ENCODE measurements around the gene ARVCF.

ARVCF gene

GRCh38 chr22:19990188-19990587 is 26.4 kb downstream of the ARVCF start:
- no peaks in the 10 kb centered on the region for H3K27me3 ChIP-seq (replicated peaks; ENCODE audit: control insufficient read depth, insufficient read depth, low read length)
- DNase-seq (ENCODE audit: extremely low read depth, insufficient read length): no peak
- no peak overlapping the region for H3K4me3 ChIP-seq (replicated peaks; ENCODE audit: low read depth, low read length)
- no peaks in the 10 kb centered on the region for H3K36me3 ChIP-seq (ENCODE audit: control insufficient read depth, insufficient read depth, low read length)
- TF ChIP-seq CTCF (IDR thresholded peaks at IDR 0.05; ENCODE audit: insufficient read depth, low read length, poor library complexity, severe bottlenecking): no peak

GRCh38 chr22:19989725-19990067 is 26.9 kb downstream of the ARVCF start:
- no peak for TF ChIP-seq CTCF (IDR thresholded peaks at IDR 0.05; ENCODE audit: insufficient read depth, low read length, poor library complexity, severe bottlenecking)
- Histone ChIP-seq H3K27me3 (replicated peaks; ENCODE audit: control insufficient read depth, insufficient read depth, low read length) (no peaks in the 10 kb centered on the region), H3K4me3 (replicated peaks; ENCODE audit: low read depth, low read length) (no peak overlapping the region), H3K36me3 (ENCODE audit: control insufficient read depth, insufficient read depth, low read length) (no peaks in the 10 kb centered on the region)
- DNase-seq (ENCODE audit: extremely low read depth, insufficient read length): no peak

GRCh38 chr22:19988965-19989724 is 27.5 kb downstream of the ARVCF start:
- H3K4me3 ChIP-seq (replicated peaks; ENCODE audit: low read depth, low read length): no peak overlapping the region
- TF ChIP-seq CTCF (IDR thresholded peaks at IDR 0.05; ENCODE audit: insufficient read depth, low read length, poor library complexity, severe bottlenecking): no peak
- H3K36me3 ChIP-seq (ENCODE audit: control insufficient read depth, insufficient read depth, low read length): no peaks in the 10 kb centered on the region
- no peaks in the 10 kb centered on the region for H3K27me3 ChIP-seq (replicated peaks; ENCODE audit: control insufficient read depth, insufficient read depth, low read length)
- DNase-seq (ENCODE audit: extremely low read depth, insufficient read length): no peak

- H3K36me3 ChIP-seq (ENCODE audit: control insufficient read depth, insufficient read depth, low read length): no peaks in the 10 kb centered on the region
- TF ChIP-seq CTCF (IDR thresholded peaks at IDR 0.05; ENCODE audit: insufficient read depth, low read length, poor library complexity, severe bottlenecking): no peak
- H3K4me3 ChIP-seq (replicated peaks; ENCODE audit: low read depth, low read length): no peak overlapping the region
These were observed 28.3 kb downstream of the ARVCF start for GRCh38 chr22:19988331-19988808.

GRCh38 chr22:19987394-19988306 is 29.0 kb downstream of the ARVCF start:
- H3K4me3 ChIP-seq (replicated peaks; ENCODE audit: low read depth, low read length): no peak overlapping the region
- TF ChIP-seq CTCF (IDR thresholded peaks at IDR 0.05; ENCODE audit: insufficient read depth, low read length, poor library complexity, severe bottlenecking): no peak
- no peaks in the 10 kb centered on the region for H3K27me3 ChIP-seq (replicated peaks; ENCODE audit: control insufficient read depth, insufficient read depth, low read length)
- no peaks in the 10 kb centered on the region for H3K36me3 ChIP-seq (ENCODE audit: control insufficient read depth, insufficient read depth, low read length)
- DNase-seq (ENCODE audit: extremely low read depth, insufficient read length): no peak

More at GRCh38 chr22:19988331-19988808, 28.3 kb downstream of the ARVCF start:
- no peak for DNase-seq (ENCODE audit: extremely low read depth, insufficient read length)
- no peaks in the 10 kb centered on the region for H3K27me3 ChIP-seq (replicated peaks; ENCODE audit: control insufficient read depth, insufficient read depth, low read length)

Measured in GM06990 (cell line).